ENCODE measurements around the gene ARFGAP3. TPM values are rescaled to one million over a fixed set of nuclear protein-coding genes. Genes with fewer than 3 reads are reported as not detected.
"Not testable (repeated sequence)": the region's sequence is repeated elsewhere in the genome, so short reads cannot be mapped to it uniquely, and the experiment has no call there.

ARFGAP3 gene
- polyA plus RNA-seq, 3 donors: 23.1 to 59.1 (median 27.9) TPM

- H3K27ac ChIP-seq (ENCODE audit: low read depth, low read length): no peak overlapping the region
- WGBS, 3 donors: 73 to 85% (median 83%) methylated on average over 18 of the region's 18 CpGs
These were observed 96.1 kb downstream of the ARFGAP3 start for GRCh38 chr22:42760806-42761565.

DNA sequence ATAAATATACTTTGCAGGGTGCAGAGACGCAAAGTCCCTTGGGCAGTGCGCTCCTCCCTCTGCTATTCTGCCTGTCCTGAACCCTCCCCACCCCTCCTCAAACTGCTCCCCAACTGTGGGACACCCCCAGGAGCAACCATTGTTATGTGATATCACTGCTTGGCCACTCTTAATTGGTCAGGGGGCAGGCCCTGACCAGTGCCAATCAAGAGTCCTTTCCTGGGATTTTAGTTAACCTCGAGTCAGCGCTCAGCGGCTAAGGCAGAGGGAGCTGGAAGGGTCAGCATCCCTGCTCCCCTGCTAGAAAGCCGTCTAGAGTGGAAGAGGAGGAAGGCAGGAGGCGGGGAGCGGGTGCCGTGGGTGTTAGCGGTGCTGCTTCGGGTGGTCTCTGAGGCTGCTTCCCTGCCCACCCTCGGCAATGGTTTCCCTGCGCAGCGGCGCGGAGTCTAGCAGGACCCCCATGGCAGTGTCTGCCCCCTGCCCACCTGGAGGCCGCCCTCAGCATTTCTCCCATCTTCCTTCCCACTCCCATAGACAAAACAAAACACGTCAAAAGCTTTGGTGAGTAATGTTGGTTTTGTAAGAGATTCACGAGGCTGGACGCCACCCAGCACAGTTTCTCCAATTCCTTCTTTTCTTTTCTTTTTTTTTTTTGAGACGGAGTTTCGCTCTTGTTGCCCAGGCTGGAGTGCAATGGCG is 98.0 kb downstream of the ARFGAP3 start:
- H3K27ac ChIP-seq (ENCODE audit: low read depth, low read length): no peak overlapping the region
- WGBS, 3 donors: 88 to 91% (median 89%) methylated on average over 23 of the region's 23 CpGs

DNA sequence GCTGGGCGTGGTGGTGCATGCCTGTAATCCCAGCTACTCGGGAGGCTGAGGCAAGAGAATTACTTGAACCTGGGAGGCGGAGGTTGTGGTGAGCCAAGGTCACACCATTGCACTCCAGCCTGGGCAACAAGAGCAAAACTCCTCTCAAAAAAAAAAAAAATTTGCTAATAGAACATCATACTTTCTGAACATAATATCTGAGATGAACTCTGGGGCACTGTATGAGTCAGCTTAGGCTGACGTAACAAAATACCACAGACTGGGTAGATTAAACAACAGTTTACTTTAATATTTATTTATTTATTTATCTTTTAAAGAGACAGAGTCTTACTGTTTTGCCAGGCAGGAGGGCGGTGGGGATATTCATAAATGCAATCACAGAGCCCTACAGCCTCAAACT is 101.5 kb downstream of the ARFGAP3 start:
- not testable (repeated sequence) for H3K27ac ChIP-seq (ENCODE audit: low read depth, low read length)
- 75 to 76% (median 76%) methylated on average over 5 of the region's 5 CpGs for WGBS, 3 donors

DNA sequence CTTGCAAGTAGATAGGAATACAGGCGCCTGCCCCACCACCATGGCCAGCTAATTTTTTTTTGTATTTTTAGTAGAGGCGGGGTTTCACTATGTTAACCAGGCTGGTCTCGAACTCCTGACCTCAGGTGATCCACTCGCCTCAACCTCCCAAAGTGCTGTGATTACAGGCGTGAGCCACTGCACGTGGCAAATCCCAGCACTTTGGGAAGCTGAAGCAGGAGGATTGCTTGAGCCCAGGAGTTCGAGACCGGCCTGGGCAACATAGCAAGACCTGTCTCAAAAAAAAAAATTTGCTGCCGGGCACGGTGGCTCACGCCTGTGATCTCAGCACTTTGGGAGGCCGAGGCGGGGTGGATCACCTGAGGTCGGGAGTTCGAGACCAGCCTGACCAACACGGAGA is 102.0 kb downstream of the ARFGAP3 start:
- H3K27ac ChIP-seq (ENCODE audit: low read depth, low read length): not testable (repeated sequence)
- 90 to 93% (median 90%) methylated on average over 12 to 15 of the region's 16 CpGs for WGBS, 3 donors

GRCh38 chr22:42754658-42755057 is 102.4 kb downstream of the ARFGAP3 start:
- WGBS, 3 donors: 42 to 67% (median 64%) methylated on average over 6 of the region's 6 CpGs

GRCh38 chr22:42752912-42753311 is 104.2 kb downstream of the ARFGAP3 start:
- WGBS, 3 donors: 75 to 85% (median 82%) methylated on average over 7 of the region's 7 CpGs
- H3K27ac ChIP-seq (ENCODE audit: low read depth, low read length): peak overlapping the region; percentile 4

More at GRCh38 chr22:42754658-42755057, 102.4 kb downstream of the ARFGAP3 start:
- H3K27ac ChIP-seq (ENCODE audit: low read depth, low read length): no peak overlapping the region

GRCh38 chr22:42752230-42752746 is 104.8 kb downstream of the ARFGAP3 start:
- H3K27ac ChIP-seq (ENCODE audit: low read depth, low read length): peak overlapping the region; percentile 4
- 44 to 60% (median 46%) methylated on average over 12 of the region's 12 CpGs for WGBS, 3 donors

- not testable (repeated sequence) for H3K27ac ChIP-seq (ENCODE audit: low read depth, low read length)
- WGBS, 3 donors: 72 to 88% (median 88%) methylated on average over 4 to 22 of the region's 28 CpGs
These were observed 106.7 kb downstream of the ARFGAP3 start for GRCh38 chr22:42750421-42750820.

GRCh38 chr22:42747701-42748513 is 109.2 kb downstream of the ARFGAP3 start:
- WGBS, 3 donors: 45 to 69% (median 62%) methylated on average over 14 of the region's 14 CpGs
- H3K27ac ChIP-seq (ENCODE audit: low read depth, low read length): no peak overlapping the region

Other genes with a start within 250 kb of the ARFGAP3 start
- 10 to 100 TPM; 27.4 to 32.6 (median 30.0) TPM for gene POLDIP3, start 242.4 kb downstream of the ARFGAP3 start, polyA plus RNA-seq
- gene ATP5MGL, start 216.7 kb downstream of the ARFGAP3 start, polyA plus RNA-seq: not detected
- gene CYB5R3, start 207.9 kb downstream of the ARFGAP3 start, polyA plus RNA-seq: 100 to 1,000 TPM in 2 of 3 donors, 10 to 100 TPM in 1; 77.4 to 398 (median 294) TPM
- 10 to 100 TPM in 2 of 3 donors, 1 to 10 TPM in 1; 5.3 to 55.2 (median 36.4) TPM for gene A4GALT, start 136.4 kb downstream of the ARFGAP3 start, polyA plus RNA-seq
- gene PACSIN2, start 157.9 kb upstream of the ARFGAP3 start, polyA plus RNA-seq: 10 to 100 TPM; 21.9 to 53.1 (median 24.6) TPM
- gene TTLL1, start 232.1 kb upstream of the ARFGAP3 start, polyA plus RNA-seq: 1 to 10 TPM; 2.7 to 7.9 (median 2.9) TPM

Measured in adipose tissue (tissue), 3 donors.